Karpas-422 (cell line): ENCODE results near the gene HYAL2. TPM values are rescaled to one million over a fixed set of nuclear protein-coding genes. Genes with fewer than 3 reads are reported as not detected.

Source experiments
- DNase-seq: peaks from one replicate; pipeline ENCODE4 v3.0.0-alpha.2; 2015
- H2AFZ ChIP-seq: fragments of 200-600 bp; sonication (generic); 2 replicates; pipeline ENCODE4 v1.6.1; 2014; ENCODE audit warnings: antibody characterized with exemption, low read length, mixed read lengths
- H3K27ac ChIP-seq: fragments of 200-600 bp; sonication (generic); 2 replicates; pipeline ENCODE4 v1.5.1; 2014; ENCODE audit warnings: mild to moderate bottlenecking, low read length, moderate library complexity
- H3K27me3 ChIP-seq: fragments of 200-600 bp; sonication (generic); 2 replicates; pipeline ENCODE4 v1.6.1; 2014; ENCODE audit warnings: low read length, mixed read lengths
- H3K36me3 ChIP-seq: fragments of 200-600 bp; sonication (generic); 2 replicates; pipeline ENCODE4 v1.6.1; 2014; ENCODE audit warnings: low read length, mixed read lengths; ENCODE audit not compliant: insufficient read depth
- H3K4me1 ChIP-seq: fragments of 200-600 bp; sonication (generic); 2 replicates; pipeline ENCODE4 v1.6.1; 2014; ENCODE audit warnings: mild to moderate bottlenecking, low read length, mixed read lengths
- H3K4me2 ChIP-seq: fragments of 200-600 bp; sonication (generic); 2 replicates; pipeline ENCODE4 v1.6.1; 2014; ENCODE audit warnings: low read length, low read depth, mild to moderate bottlenecking; ENCODE audit not compliant: poor library complexity, severe bottlenecking
- H3K4me3 ChIP-seq: fragments of 200-600 bp; sonication (generic); 2 replicates; pipeline ENCODE4 v1.5.1; 2014; ENCODE audit warnings: mild to moderate bottlenecking, antibody characterized with exemption, low read length, mixed read lengths
- H3K79me2 ChIP-seq: fragments of 200-600 bp; sonication (generic); 2 replicates; pipeline ENCODE4 v1.6.1; 2014; ENCODE audit warnings: mild to moderate bottlenecking, low read length, mixed read lengths
- H3K9ac ChIP-seq: fragments of 200-600 bp; sonication (generic); 2 replicates; pipeline ENCODE4 v1.6.0; 2014; ENCODE audit warnings: low read length
- H3K9me2 ChIP-seq: fragments of 200-600 bp; sonication (generic), shearing (Covaris generic); replicated peaks from 2 replicates; pipeline ENCODE4 v1.6.0; 2014; ENCODE audit warnings: mild to moderate bottlenecking, low read length, moderate library complexity; ENCODE audit not compliant: insufficient read depth
- H3K9me3 ChIP-seq: fragments of 300-700, 200-600 bp; sonication (generic); 2 replicates; pipeline ENCODE4 v1.6.1; 2014; ENCODE audit warnings: low read length, mixed read lengths
- H4K20me1 ChIP-seq: fragments of 200-600 bp; sonication (generic); 2 replicates; pipeline ENCODE4 v1.6.1; 2014; ENCODE audit warnings: mild to moderate bottlenecking, antibody characterized with exemption, low read length, low read depth; ENCODE audit not compliant: insufficient read depth
- total RNA-seq: library from RNA; depleted of rRNA; stranded (reverse); fragments of >200 nt; shearing (Covaris generic); gene quantifications from 2 replicates; pipeline ENCODE4 v1.2.3, GENCODE V29; 2014; ENCODE audit warnings: low replicate concordance; rRNA removed

HYAL2 gene
- total RNA-seq, 1 experiment from 2014 or later, result 12.8 TPM

DNA sequence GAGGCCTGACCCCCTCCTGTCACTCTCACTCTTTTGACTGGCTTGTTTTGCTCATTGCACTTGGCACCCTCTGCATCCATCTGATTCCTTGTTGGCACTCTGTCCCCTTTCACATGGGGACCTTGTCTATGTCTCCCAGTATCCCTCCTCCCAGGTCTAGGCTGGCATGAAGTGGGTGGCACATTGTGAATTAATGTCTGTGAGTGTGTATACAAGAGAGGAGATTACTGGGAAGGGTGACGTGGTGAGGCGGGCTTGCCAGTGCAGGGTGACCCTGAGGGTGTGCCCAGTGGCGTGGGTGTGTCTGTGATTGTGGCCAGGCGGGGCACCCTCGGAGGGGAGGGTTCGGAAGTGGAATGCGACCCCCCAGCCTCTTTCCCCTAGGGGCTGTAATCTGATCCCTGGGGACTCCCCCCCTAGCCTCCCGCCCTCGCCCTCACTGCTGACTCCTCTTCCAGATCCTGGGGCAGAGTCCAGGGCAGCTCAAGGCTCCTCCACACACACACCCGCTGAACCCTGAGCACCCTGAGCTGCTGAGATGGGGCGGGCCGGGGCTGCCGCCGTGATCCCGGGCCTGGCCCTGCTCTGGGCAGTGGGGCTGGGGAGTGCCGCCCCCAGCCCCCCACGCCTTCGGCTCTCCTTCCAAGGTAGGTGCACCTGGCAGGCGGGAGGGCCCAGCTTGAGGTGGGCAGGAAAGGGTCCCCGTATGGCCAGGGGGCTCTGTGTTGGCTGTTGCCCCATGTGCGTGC lies 53.7 kb downstream of the HYAL2 start, which contains the start of gene SEMA3B:
TSS of gene SEMA3B (plus strand) at position 445 of the 749 bp plus-strand sequence. CDS start at position 539, 94 bp downstream.
- Histone ChIP-seq H3K4me1 (peaks cover 3% of the 10 kb centered on the region), H4K20me1 (no peaks in the 10 kb centered on the region), H3K36me3 (no peaks in the 10 kb centered on the region), H3K79me2 (no peaks in the 10 kb centered on the region), H3K9ac (no peak within 1 kb of the TSS), H3K4me3 (no peak within 1 kb of the TSS), H3K9me2 (no peaks in the 10 kb centered on the region), H3K4me2 (no peak within 1 kb of the TSS), H3K27me3 (no peaks in the 10 kb centered on the region), H2AFZ (no peak within 1 kb of the TSS), H3K27ac (no peak within 1 kb of the TSS), H3K9me3 (no peaks in the 10 kb centered on the region)
- no peak for DNase-seq

DNA sequence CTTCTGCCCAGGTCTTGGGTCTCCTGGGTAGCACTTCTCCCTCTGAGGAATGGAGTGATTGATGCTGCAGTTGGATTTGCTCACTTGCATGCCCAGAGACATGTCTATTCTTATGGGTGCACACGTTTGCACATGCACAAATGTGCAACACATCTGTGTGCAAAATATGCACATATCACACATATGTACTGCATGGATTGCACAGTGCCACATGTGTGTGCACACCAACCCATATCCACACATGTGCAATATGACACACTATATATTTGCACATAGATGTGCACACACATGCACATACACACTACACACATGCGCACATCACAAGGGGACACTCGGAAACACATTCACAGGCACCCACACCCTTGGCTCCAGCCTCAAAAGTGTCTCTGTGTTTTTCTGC lies 54.3 kb downstream of the HYAL2 start:
- Histone ChIP-seq H3K4me3 (no peak overlapping the region), H3K4me1 (peaks cover 3% of the 10 kb centered on the region), H3K27me3 (no peaks in the 10 kb centered on the region), H3K9ac (no peak overlapping the region), H3K9me3 (no peaks in the 10 kb centered on the region), H3K27ac (no peak overlapping the region), H3K79me2 (no peaks in the 10 kb centered on the region), H3K36me3 (no peaks in the 10 kb centered on the region), H2AFZ (no peak overlapping the region), H3K9me2 (no peaks in the 10 kb centered on the region), H3K4me2 (no peak overlapping the region), H4K20me1 (no peaks in the 10 kb centered on the region)
- no peak for DNase-seq

Other genes starting within 250 kb of the HYAL2 start
- gene RBM5, start 233.8 kb downstream of the HYAL2 start, total RNA-seq, result 179 and 239 TPM in 2 replicates
- not detected in 2 replicates for gene SEMA3F, start 167.4 kb downstream of the HYAL2 start, total RNA-seq
- gene GNAT1, start 131.1 kb downstream of the HYAL2 start, total RNA-seq, result not detected in 2 replicates
- gene SLC38A3, start 117.5 kb downstream of the HYAL2 start, total RNA-seq, result not detected in 2 replicates
- 151 and 174 TPM in 2 replicates for gene GNAI2, start 86.5 kb downstream of the HYAL2 start, total RNA-seq
- 0.15 and 0.29 TPM in 2 replicates for gene SEMA3B, start 53.6 kb downstream of the HYAL2 start, total RNA-seq
- 0.14 TPM in 1 of 2 replicates, not detected in the other for gene LSMEM2, start 43.7 kb downstream of the HYAL2 start, total RNA-seq
- gene IFRD2, start 30.3 kb downstream of the HYAL2 start, total RNA-seq, result 75.2 and 82.1 TPM in 2 replicates
- gene HYAL3, start 23.3 kb downstream of the HYAL2 start, total RNA-seq, result 9.3 and 17.2 TPM in 2 replicates
- gene NAA80, start 23.3 kb downstream of the HYAL2 start, total RNA-seq, result 18.1 and 20.3 TPM in 2 replicates
- gene HYAL1, start 19.2 kb downstream of the HYAL2 start, total RNA-seq, result 0.14 and 0.71 TPM in 2 replicates
- gene TUSC2, start 5.5 kb upstream of the HYAL2 start, total RNA-seq, result 38.1 and 49.6 TPM in 2 replicates
- gene RASSF1, start 18.1 kb upstream of the HYAL2 start, total RNA-seq, result 33.3 and 69.4 TPM in 2 replicates
- gene ZMYND10, start 23.0 kb upstream of the HYAL2 start, total RNA-seq, result 1.3 and 1.4 TPM in 2 replicates
- gene NPRL2, start 28.0 kb upstream of the HYAL2 start, total RNA-seq, result 51.2 and 71.1 TPM in 2 replicates
- 32.5 and 35.0 TPM in 2 replicates for gene CYB561D2, start 28.1 kb upstream of the HYAL2 start, total RNA-seq
- 13.8 and 25.8 TPM in 2 replicates for gene TMEM115, start 36.8 kb upstream of the HYAL2 start, total RNA-seq
- not detected in 2 replicates for gene CACNA2D2, start 180.9 kb upstream of the HYAL2 start, total RNA-seq
- 0.15 and 3.3 TPM in 2 replicates for gene C3orf18, start 245.0 kb upstream of the HYAL2 start, total RNA-seq
- gene HEMK1, start 246.8 kb upstream of the HYAL2 start, total RNA-seq, result 10.9 and 17.0 TPM in 2 replicates